ENCODE measurements around the gene ABCF2. TPM values are rescaled to one million over a fixed set of nuclear protein-coding genes. Genes with fewer than 3 reads are reported as not detected.

ABCF2 gene
- total RNA-seq, 4 donors from 2014 or later: 10.0 to 30.8 (median 27.8) TPM

- in situ Hi-C loops (cut with MboI; ENCODE audit: low pct_ligation_motif_present in 1 of 4, low pct_unique_long_range_greater_than_20kb in 1 of 4, low sequenced_read_pairs in 3 of 4): no loop called here
- TF ChIP-seq CTCF (IDR thresholded peaks at IDR 0.05) (no peak), EP300 (IDR thresholded peaks at IDR 0.05; ENCODE audit: low read depth) (no peak), POLR2A (IDR thresholded peaks at IDR 0.05) (no peak), POLR2AphosphoS5 (IDR thresholded peaks at IDR 0.05) (no peak)
- Histone ChIP-seq H3K4me3 (no peak overlapping the region), H3K36me3 (no peaks in the 10 kb centered on the region), H3K27ac (no peak overlapping the region), H3K27me3 (no peaks in the 10 kb centered on the region), H3K4me1 (no peaks in the 10 kb centered on the region), H3K9me3 (no peaks in the 10 kb centered on the region)
- DNase-seq: no peak
- intact Hi-C loops (cut with DNase I; ENCODE audit: low total_unique reads): no loop called here
- 78% methylated on average over 16 of the region's 16 CpGs; no CpG with 5 or more reads in 1 of the 2 donors for WGBS, 2 donors (ENCODE audit: low coverage in 1 of 2)
Observed at GRCh38 chr7:151185762-151186639, 41.0 kb downstream of the ABCF2 start.

GRCh38 chr7:151181011-151181431, 46.0 kb downstream of the ABCF2 start:
- Histone ChIP-seq H3K4me1 (no peaks in the 10 kb centered on the region), H3K4me3 (no peak overlapping the region), H3K36me3 (no peaks in the 10 kb centered on the region), H3K27me3 (peaks cover 9% of the 10 kb centered on the region), H3K9me3 (no peaks in the 10 kb centered on the region), H3K27ac (no peak overlapping the region)
- TF ChIP-seq EP300 (IDR thresholded peaks at IDR 0.05; ENCODE audit: low read depth) (no peak), CTCF (IDR thresholded peaks at IDR 0.05) (no peak), POLR2AphosphoS5 (IDR thresholded peaks at IDR 0.05) (no peak), POLR2A (IDR thresholded peaks at IDR 0.05) (no peak)
- intact Hi-C loops (cut with DNase I; ENCODE audit: low total_unique reads): no loop called here
- 87% methylated on average over 22 of the region's 22 CpGs; no CpG with 5 or more reads in 1 of the 2 donors for WGBS, 2 donors (ENCODE audit: low coverage in 1 of 2)
- in situ Hi-C loops (cut with MboI; ENCODE audit: low pct_ligation_motif_present in 1 of 4, low pct_unique_long_range_greater_than_20kb in 1 of 4, low sequenced_read_pairs in 3 of 4): no loop called here
- no peak for DNase-seq

DNA sequence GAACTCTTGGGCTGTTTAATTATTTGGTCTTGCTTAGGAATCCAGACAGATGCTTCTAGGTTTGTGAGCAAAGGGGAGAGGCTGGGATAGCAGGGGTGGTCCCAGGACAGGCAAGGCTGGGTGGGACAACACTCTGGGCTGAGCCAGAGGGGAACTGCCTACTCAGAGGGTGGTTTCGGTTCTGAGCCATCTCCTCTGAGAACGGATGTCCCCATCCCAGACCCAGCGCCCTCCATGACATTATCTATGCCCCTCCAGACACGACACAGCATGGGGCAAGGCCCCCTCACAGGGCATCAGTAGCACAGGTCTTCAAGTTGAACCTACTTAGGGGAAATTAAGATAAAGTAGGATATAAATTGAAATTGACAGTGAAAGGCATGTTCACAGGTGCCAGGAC, 47.1 kb downstream of the ABCF2 start:
- 80 to 85% methylated on average over 1 to 4 of the region's 4 CpGs for WGBS, 2 donors (ENCODE audit: low coverage in 1 of 2)
- intact Hi-C loops (cut with DNase I; ENCODE audit: low total_unique reads): no loop called here
- TF ChIP-seq CTCF (IDR thresholded peaks at IDR 0.05): no peak

GRCh38 chr7:151179287-151179860, 47.6 kb downstream of the ABCF2 start:
- no peak for TF ChIP-seq EP300 (IDR thresholded peaks at IDR 0.05; ENCODE audit: low read depth)
- H3K4me3 ChIP-seq: no peak overlapping the region
- 82% methylated on average over 8 of the region's 8 CpGs; no CpG with 5 or more reads in 1 of the 2 donors for WGBS, 2 donors (ENCODE audit: low coverage in 1 of 2)
- in situ Hi-C loops (cut with MboI; ENCODE audit: low pct_ligation_motif_present in 1 of 4, low pct_unique_long_range_greater_than_20kb in 1 of 4, low sequenced_read_pairs in 3 of 4): loop anchor here in 1 of 4 donors (10.0 kb wide), 1 partner anchor 55 kb away; no protein-coding TSS in a partner anchor
- no peak overlapping the region for H3K27ac ChIP-seq
- no peaks in the 10 kb centered on the region for H3K4me1 ChIP-seq
- no peaks in the 10 kb centered on the region for H3K9me3 ChIP-seq
- H3K27me3 ChIP-seq: peaks cover 26% of the 10 kb centered on the region
- no peak for DNase-seq
- no peaks in the 10 kb centered on the region for H3K36me3 ChIP-seq
- intact Hi-C loops (cut with DNase I; ENCODE audit: low total_unique reads): no loop called here

More for the DNA sequence above, 47.1 kb downstream of the ABCF2 start:
- peaks cover 20% of the 10 kb centered on the region for H3K27me3 ChIP-seq
- H3K27ac ChIP-seq: no peak overlapping the region
- in situ Hi-C loops (cut with MboI; ENCODE audit: low pct_ligation_motif_present in 1 of 4, low pct_unique_long_range_greater_than_20kb in 1 of 4, low sequenced_read_pairs in 3 of 4): loop anchor here in 1 of 4 donors (10.0 kb wide), 1 partner anchor 55 kb away; no protein-coding TSS in a partner anchor
- H3K4me3 ChIP-seq: no peak overlapping the region
- no peaks in the 10 kb centered on the region for H3K9me3 ChIP-seq
- no peaks in the 10 kb centered on the region for H3K4me1 ChIP-seq
- no peak for DNase-seq
- H3K36me3 ChIP-seq: no peaks in the 10 kb centered on the region
